Effector memory CD4-positive, alpha-beta T cell (primary cell): Measurements from ENCODE around the gene KDM8.

Source experiments
- DNase-seq, 3 donors: peaks; one replicate each; pipeline ENCODE4 v3.0.0-alpha.2; 2020
- H3K27ac ChIP-seq: 2 replicates; pipeline ENCODE4 v1.7.0; 2013; ENCODE audit warnings: mild to moderate bottlenecking, low read length, moderate library complexity; ENCODE audit not compliant: insufficient read depth, poor library complexity, severe bottlenecking
- H3K27me3 ChIP-seq: replicated peaks from 2 replicates; pipeline ENCODE4 v1.7.0; 2013; ENCODE audit warnings: mild to moderate bottlenecking, low read length; ENCODE audit not compliant: insufficient read depth, control insufficient read depth, poor library complexity, severe bottlenecking
- H3K36me3 ChIP-seq: 2 replicates; pipeline ENCODE4 v1.7.0; 2013; ENCODE audit warnings: mild to moderate bottlenecking, low read length, moderate library complexity; ENCODE audit not compliant: control insufficient read depth, insufficient read depth
- H3K4me1 ChIP-seq: 2 replicates; pipeline ENCODE4 v1.7.0; 2013; ENCODE audit warnings: low read length, mild to moderate bottlenecking; ENCODE audit not compliant: control insufficient read depth, insufficient read depth, poor library complexity, severe bottlenecking
- H3K4me3 ChIP-seq: 2 replicates; pipeline ENCODE4 v1.7.0; 2013; ENCODE audit warnings: low read length, low read depth, mild to moderate bottlenecking; ENCODE audit not compliant: insufficient read depth, poor library complexity, severe bottlenecking
- H3K9me3 ChIP-seq: 2 replicates; pipeline ENCODE4 v1.7.0; 2013; ENCODE audit warnings: mild to moderate bottlenecking, low read length, moderate library complexity; ENCODE audit not compliant: control insufficient read depth

Gene KDM8

GRCh38 chr16:27221576-27222248 lies 18.4 kb downstream of the KDM8 start:
- Histone ChIP-seq H3K27ac (no peak overlapping the region), H3K36me3 (peaks cover 12% of the 10 kb centered on the region), H3K4me3 (no peak overlapping the region), H3K9me3 (no peaks in the 10 kb centered on the region), H3K27me3 (no peaks in the 10 kb centered on the region), H3K4me1 (no peaks in the 10 kb centered on the region)
- DNase-seq = no peak

GRCh38 chr16:27222249-27223225 lies 19.2 kb downstream of the KDM8 start:
- Histone ChIP-seq H3K27ac (no peak overlapping the region), H3K36me3 (peaks cover 11% of the 10 kb centered on the region), H3K4me1 (peaks cover 2% of the 10 kb centered on the region), H3K4me3 (no peak overlapping the region), H3K9me3 (no peaks in the 10 kb centered on the region), H3K27me3 (no peaks in the 10 kb centered on the region)
- DNase-seq = no peak

GRCh38 chr16:27223226-27223610 lies 19.9 kb downstream of the KDM8 start:
- no peaks in the 10 kb centered on the region for H3K9me3 ChIP-seq
- no peak overlapping the region for H3K27ac ChIP-seq
- H3K4me1 ChIP-seq = peaks cover 2% of the 10 kb centered on the region
- H3K27me3 ChIP-seq = no peaks in the 10 kb centered on the region
- peaks cover 7% of the 10 kb centered on the region for H3K36me3 ChIP-seq
- no peak overlapping the region for H3K4me3 ChIP-seq
- DNase-seq = no peak

- H3K27ac ChIP-seq = no peak overlapping the region
- H3K4me1 ChIP-seq = peaks cover 2% of the 10 kb centered on the region
- no peak for DNase-seq
- H3K36me3 ChIP-seq = peaks cover 6% of the 10 kb centered on the region
- H3K9me3 ChIP-seq = no peaks in the 10 kb centered on the region
- no peak overlapping the region for H3K4me3 ChIP-seq
- no peaks in the 10 kb centered on the region for H3K27me3 ChIP-seq
These were observed 20.4 kb downstream of the KDM8 start for GRCh38 chr16:27223701-27224100.

GRCh38 chr16:27224271-27224737 lies 21.0 kb downstream of the KDM8 start:
- H3K27ac ChIP-seq = no peak overlapping the region
- H3K9me3 ChIP-seq = no peaks in the 10 kb centered on the region
- no peak overlapping the region for H3K4me3 ChIP-seq
- no peaks in the 10 kb centered on the region for H3K27me3 ChIP-seq
- peaks cover 6% of the 10 kb centered on the region for H3K36me3 ChIP-seq
- H3K4me1 ChIP-seq = peaks cover 2% of the 10 kb centered on the region
- DNase-seq = no peak

- H3K4me3 ChIP-seq = no peak overlapping the region
- no peak overlapping the region for H3K27ac ChIP-seq
- peaks cover 6% of the 10 kb centered on the region for H3K36me3 ChIP-seq
- no peak for DNase-seq
- no peaks in the 10 kb centered on the region for H3K27me3 ChIP-seq
- peaks cover 6% of the 10 kb centered on the region for H3K4me1 ChIP-seq
- no peaks in the 10 kb centered on the region for H3K9me3 ChIP-seq
These were observed 21.5 kb downstream of the KDM8 start for GRCh38 chr16:27224741-27225300.

GRCh38 chr16:27225536-27226360 lies 22.4 kb downstream of the KDM8 start:
- Histone ChIP-seq H3K27ac (no peak overlapping the region), H3K9me3 (no peaks in the 10 kb centered on the region), H3K27me3 (no peaks in the 10 kb centered on the region), H3K4me1 (peaks cover 15% of the 10 kb centered on the region), H3K36me3 (peaks cover 6% of the 10 kb centered on the region), H3K4me3 (no peak overlapping the region)
- DNase-seq = no peak

GRCh38 chr16:27226476-27226875 lies 23.1 kb downstream of the KDM8 start:
- Histone ChIP-seq H3K4me1 (peaks cover 22% of the 10 kb centered on the region), H3K36me3 (peaks cover 6% of the 10 kb centered on the region), H3K27me3 (no peaks in the 10 kb centered on the region), H3K27ac (no peak overlapping the region), H3K9me3 (no peaks in the 10 kb centered on the region), H3K4me3 (no peak overlapping the region)
- DNase-seq = no peak

GRCh38 chr16:27226976-27227705 lies 23.8 kb downstream of the KDM8 start:
- Histone ChIP-seq H3K36me3 (peaks cover 6% of the 10 kb centered on the region), H3K27ac (no peak overlapping the region), H3K4me3 (no peak overlapping the region), H3K9me3 (no peaks in the 10 kb centered on the region), H3K4me1 (peaks cover 29% of the 10 kb centered on the region), H3K27me3 (no peaks in the 10 kb centered on the region)
- no peak for DNase-seq
